NT2/D1 (cell line): ENCODE results near the gene URI1.

Experiments
- DNase-seq: peaks from one replicate; pipeline ENCODE4 v3.0.0-alpha.2; 2011; ENCODE audit warnings: low read depth, low spot score
- H3K27me3 ChIP-seq: 2 replicates; pipeline ENCODE4 v1.6.0; 2011; ENCODE audit warnings: mild to moderate bottlenecking; ENCODE audit not compliant: insufficient read length, insufficient read depth
- H3K36me3 ChIP-seq: 2 replicates; pipeline ENCODE4 v1.6.1; 2011; ENCODE audit warnings: mild to moderate bottlenecking, low read length, mixed read lengths; ENCODE audit not compliant: insufficient read depth, insufficient read length
- H3K4me1 ChIP-seq: 2 replicates; pipeline ENCODE4 v1.5.1; 2011; ENCODE audit not compliant: insufficient read depth, insufficient read length
- H3K4me3 ChIP-seq: 2 replicates; pipeline ENCODE4 v1.5.1; 2011; ENCODE audit warnings: low read depth; ENCODE audit not compliant: insufficient read length
- H3K9ac ChIP-seq: 2 replicates; pipeline ENCODE4 v1.6.0; 2011; ENCODE audit warnings: low read depth; ENCODE audit not compliant: insufficient read length
- H3K9me3 ChIP-seq: 2 replicates; pipeline ENCODE4 v1.5.1; 2011; ENCODE audit warnings: mild to moderate bottlenecking, low read length; ENCODE audit not compliant: insufficient read depth
- SUZ12 ChIP-seq: IDR thresholded peaks from 2 replicates; pipeline ENCODE4 v1.6.1; 2011; ENCODE audit not compliant: insufficient read length, insufficient read depth; ENCODE audit errors: extremely low read depth
- YY1 ChIP-seq: IDR thresholded peaks from 2 replicates; pipeline ENCODE4 v1.6.1; 2011; ENCODE audit not compliant: insufficient read length, insufficient read depth
- ZNF274 ChIP-seq: IDR thresholded peaks from 2 replicates; pipeline ENCODE4 v1.6.1; 2011; ENCODE audit warnings: mild to moderate bottlenecking, low read depth, low read length

URI1 gene, protein sequence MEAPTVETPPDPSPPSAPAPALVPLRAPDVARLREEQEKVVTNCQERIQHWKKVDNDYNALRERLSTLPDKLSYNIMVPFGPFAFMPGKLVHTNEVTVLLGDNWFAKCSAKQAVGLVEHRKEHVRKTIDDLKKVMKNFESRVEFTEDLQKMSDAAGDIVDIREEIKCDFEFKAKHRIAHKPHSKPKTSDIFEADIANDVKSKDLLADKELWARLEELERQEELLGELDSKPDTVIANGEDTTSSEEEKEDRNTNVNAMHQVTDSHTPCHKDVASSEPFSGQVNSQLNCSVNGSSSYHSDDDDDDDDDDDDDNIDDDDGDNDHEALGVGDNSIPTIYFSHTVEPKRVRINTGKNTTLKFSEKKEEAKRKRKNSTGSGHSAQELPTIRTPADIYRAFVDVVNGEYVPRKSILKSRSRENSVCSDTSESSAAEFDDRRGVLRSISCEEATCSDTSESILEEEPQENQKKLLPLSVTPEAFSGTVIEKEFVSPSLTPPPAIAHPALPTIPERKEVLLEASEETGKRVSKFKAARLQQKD

DNA sequence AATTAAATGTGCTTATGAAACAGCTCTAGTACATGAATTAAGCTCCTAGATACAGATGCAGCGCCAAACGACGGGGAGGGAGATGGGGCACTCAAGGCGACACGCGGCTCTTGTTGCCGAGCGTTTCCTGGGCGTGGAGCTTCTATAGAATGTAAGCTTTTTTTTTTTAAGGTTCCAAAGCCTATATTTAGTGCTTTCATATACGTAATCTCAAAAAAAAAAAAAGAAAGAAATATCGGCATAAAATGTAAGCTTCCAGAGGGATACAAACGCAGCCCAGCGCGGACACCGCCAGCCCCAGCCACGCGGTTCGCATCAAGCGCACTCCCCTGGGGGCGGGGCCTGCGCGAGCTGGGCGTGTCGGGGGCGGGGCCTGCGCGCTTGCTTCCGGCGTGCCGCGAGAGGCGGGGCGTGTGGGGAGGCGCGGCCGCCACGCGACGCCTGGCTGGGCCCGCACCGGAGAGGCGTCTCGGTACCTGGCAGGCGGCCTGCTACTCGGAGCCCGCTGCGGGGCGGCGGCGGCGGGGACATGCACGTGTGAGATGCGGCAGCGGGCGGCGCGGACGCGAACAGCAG lies at the start of gene URI1:
TSS of gene URI1 (plus strand) at position 412 of the 576 bp plus-strand sequence. CDS start 309 bp downstream, outside the sequence.
- DNase-seq = peak; percentile 63
- Histone ChIP-seq H3K9ac (peak within 1 kb of the TSS; percentile 88), H3K4me3 (peak within 1 kb of the TSS; percentile 70), H3K4me1 (no peaks in the 10 kb centered on the region), H3K9me3 (no peaks in the 10 kb centered on the region), H3K36me3 (no peaks in the 10 kb centered on the region), H3K27me3 (no peaks in the 10 kb centered on the region)
- TF ChIP-seq SUZ12 = no peak
- TF ChIP-seq ZNF274 = no peak
- TF ChIP-seq YY1 = no peak

DNA sequence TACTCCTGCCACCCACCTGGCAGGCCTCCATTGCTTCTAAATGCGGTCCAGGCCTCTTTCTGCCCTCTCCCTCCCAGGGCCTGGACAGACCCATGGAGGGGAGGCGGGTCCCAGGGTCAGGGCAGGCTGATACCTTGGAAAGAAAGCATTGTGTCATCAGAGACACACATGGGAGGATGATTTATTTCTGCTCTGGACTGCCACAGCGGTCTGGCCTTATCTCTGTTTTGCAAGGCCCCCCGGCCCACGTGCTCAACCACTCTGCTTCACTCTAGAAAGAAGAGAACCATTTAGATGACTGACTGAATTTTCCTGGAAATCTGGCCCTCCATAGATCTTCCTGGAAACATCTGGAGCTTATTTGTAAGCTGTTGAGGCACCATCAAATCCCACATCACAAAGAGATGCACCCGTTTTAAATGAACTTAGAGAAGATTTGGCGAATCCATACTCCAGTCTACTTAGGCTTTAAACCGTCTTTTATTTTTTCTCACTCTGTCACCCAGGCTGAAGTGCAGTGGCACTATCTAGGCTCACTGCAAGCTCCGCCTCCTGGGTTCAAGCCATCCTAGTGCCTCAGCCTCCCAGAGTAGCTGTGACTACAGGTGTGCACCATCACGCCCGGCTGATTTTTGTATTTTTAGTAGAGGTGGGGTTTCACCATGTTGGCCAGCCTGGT lies 48.3 kb upstream of the URI1 start:
- H3K9me3 ChIP-seq = no peaks in the 10 kb centered on the region
- H3K27me3 ChIP-seq = no peaks in the 10 kb centered on the region
- DNase-seq = no peak
- H3K9ac ChIP-seq = no peak overlapping the region
- H3K4me3 ChIP-seq = no peak overlapping the region
- no peaks in the 10 kb centered on the region for H3K36me3 ChIP-seq
- no peaks in the 10 kb centered on the region for H3K4me1 ChIP-seq
- TF ChIP-seq ZNF274 = no peak

DNA sequence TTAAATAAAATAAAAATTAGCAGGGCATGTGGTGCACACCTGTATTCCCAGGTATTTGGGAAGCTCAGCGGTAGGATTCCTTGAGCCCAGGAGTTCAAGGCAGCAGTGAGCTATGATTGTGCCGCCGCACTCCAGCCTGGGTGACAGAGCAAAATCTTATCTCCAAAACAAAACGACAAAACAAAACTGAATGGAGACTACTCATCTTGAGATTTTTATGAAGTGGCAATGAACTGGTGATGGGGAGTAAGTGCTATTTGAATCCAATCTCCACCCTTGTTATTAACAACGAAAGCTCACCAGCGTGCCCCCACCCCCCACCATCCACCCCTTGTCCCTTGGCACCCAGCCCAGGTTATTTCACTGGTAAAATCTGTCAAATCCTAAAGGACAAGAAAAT lies 45.2 kb upstream of the URI1 start:
- no peak for TF ChIP-seq YY1
- no peak for TF ChIP-seq ZNF274
- no peak for TF ChIP-seq SUZ12
- H3K4me1 ChIP-seq = no peaks in the 10 kb centered on the region
- H3K4me3 ChIP-seq = no peak overlapping the region
- no peaks in the 10 kb centered on the region for H3K9me3 ChIP-seq
- no peak overlapping the region for H3K9ac ChIP-seq
- H3K36me3 ChIP-seq = no peaks in the 10 kb centered on the region
- H3K27me3 ChIP-seq = no peaks in the 10 kb centered on the region
- DNase-seq = no peak

DNA sequence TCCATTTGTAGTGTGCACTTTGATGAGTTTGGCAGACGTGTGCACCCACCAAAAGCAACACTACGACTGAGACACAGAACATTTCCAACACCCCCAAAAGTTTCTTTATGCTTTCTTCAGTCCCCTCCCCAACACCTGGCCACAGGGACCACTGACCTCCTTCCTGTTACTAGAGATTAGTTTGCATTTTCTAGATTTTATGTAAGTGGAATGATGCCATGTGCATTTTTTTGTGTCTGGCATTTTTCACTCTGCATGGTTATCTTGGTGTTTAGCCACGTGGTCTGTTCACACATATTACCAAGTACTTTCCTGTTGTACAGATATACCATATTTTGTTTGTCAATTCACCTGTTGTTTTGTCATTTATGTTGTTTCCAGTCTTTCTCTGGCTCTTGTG lies 44.6 kb upstream of the URI1 start:
- no peaks in the 10 kb centered on the region for H3K9me3 ChIP-seq
- TF ChIP-seq ZNF274 (no peak), YY1 (no peak), SUZ12 (no peak)
- H3K4me1 ChIP-seq = no peaks in the 10 kb centered on the region
- no peak overlapping the region for H3K9ac ChIP-seq
- no peak for DNase-seq
- no peaks in the 10 kb centered on the region for H3K36me3 ChIP-seq
- no peaks in the 10 kb centered on the region for H3K27me3 ChIP-seq
- no peak overlapping the region for H3K4me3 ChIP-seq

DNA sequence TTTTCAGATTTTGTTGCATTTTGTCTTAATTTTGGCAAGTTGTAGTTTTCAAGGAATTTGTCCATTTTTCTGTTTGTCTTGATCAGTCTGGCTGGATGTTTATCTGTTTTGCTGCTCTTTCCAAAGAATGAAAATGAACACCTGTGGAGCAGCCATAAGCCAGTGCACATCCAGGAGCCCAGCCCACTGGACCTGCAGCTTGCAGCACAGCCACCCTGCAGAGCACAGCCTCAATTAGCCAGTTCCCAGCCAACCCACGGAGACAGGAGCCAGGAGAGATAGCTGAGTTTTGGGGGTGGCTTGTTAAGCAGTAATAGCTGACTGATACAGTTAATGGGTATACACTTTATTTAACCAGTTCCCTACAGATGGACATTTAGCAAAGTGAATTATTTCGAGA lies 38.0 kb upstream of the URI1 start:
- no peak for DNase-seq
- H3K4me1 ChIP-seq = no peaks in the 10 kb centered on the region
- no peak for TF ChIP-seq YY1
- TF ChIP-seq ZNF274 = no peak
- no peak for TF ChIP-seq SUZ12
- no peaks in the 10 kb centered on the region for H3K36me3 ChIP-seq
- no peak overlapping the region for H3K4me3 ChIP-seq
- no peaks in the 10 kb centered on the region for H3K27me3 ChIP-seq
- peaks cover 6% of the 10 kb centered on the region; the same call in 1 of the 2 replicates for H3K9me3 ChIP-seq
- H3K9ac ChIP-seq = no peak overlapping the region

DNA sequence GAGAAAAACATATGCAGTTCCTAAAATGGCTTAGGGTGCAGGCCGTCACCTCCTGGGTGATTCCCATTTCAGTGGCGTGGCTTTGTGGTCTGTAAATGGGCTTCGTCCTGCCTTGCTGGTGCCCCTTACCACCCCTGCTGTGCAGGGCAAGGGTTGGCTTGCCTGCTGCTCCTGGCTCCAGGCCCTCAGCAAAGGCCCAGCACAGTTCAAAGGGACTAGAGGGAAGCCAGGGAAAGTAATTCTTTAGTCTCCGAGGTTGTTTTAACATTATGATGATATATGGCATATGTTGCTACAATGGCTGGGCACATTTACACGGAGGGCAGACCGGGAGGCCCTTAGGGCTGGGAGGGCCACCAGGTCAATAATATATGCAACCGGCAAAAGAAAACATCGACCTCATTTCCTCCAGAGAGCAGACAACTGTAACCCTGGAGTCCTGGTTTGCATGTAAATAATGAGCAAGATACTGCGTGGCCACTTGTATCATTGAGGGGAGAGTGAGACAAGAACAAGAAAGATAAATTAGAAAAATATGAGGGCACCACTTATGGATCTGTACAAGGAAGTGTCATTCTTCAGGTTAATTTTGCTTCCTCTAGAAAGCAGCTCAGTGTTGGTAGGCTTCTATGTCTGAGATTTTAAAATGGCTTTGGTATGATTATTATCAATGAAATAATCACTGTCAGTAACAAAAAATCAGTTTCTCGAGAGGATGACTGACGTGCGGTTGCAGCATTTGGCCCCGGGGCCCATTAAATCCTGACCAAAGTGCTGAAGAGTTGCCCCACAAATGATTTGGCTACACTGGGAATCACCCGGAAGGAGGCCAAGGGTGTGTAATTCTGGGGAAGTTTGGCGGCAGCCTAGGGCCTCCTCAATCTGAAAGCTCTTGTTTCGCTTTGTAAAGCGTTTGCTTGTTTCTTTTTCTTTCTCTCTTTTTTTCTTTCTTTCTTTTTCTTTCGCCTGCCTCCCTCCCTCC lies 32.8 kb upstream of the URI1 start:
- no peak for TF ChIP-seq ZNF274
- no peak for TF ChIP-seq YY1
- TF ChIP-seq SUZ12 = no peak
- Histone ChIP-seq H3K36me3 (no peaks in the 10 kb centered on the region), H3K4me1 (no peaks in the 10 kb centered on the region), H3K27me3 (no peaks in the 10 kb centered on the region), H3K9me3 (no peaks in the 10 kb centered on the region), H3K4me3 (no peak overlapping the region), H3K9ac (no peak overlapping the region)
- no peak for DNase-seq
